GM21825 (cell line): ENCODE results near the gene DNAJC17.

ENCODE experiments used
- ATAC-seq: cut with Tn5 transposase; IDR thresholded peaks from one replicate; pipeline ENCODE4 v1.9.1; 2021; ENCODE audit warnings: mild to moderate bottlenecking, moderate library complexity; ENCODE audit not compliant: unreplicated experiment

The DNAJC17 gene

GRCh38 chr15:40831861-40832260 lies 24.6 kb upstream of the DNAJC17 start:
- no peak for ATAC-seq

- ATAC-seq: no peak
Observed at GRCh38 chr15:40830884-40831283, 23.6 kb upstream of the DNAJC17 start.

GRCh38 chr15:40829115-40829514 lies 21.8 kb upstream of the DNAJC17 start:
- no peak for ATAC-seq

- no peak for ATAC-seq
Observed at GRCh38 chr15:40828447-40829036, 21.3 kb upstream of the DNAJC17 start, which contains the start of gene PPP1R14D. TSS of gene PPP1R14D (minus strand) at chr15:40828708. CDS start at chr15:40828641, 67 bp downstream.

GRCh38 chr15:40826423-40827075 lies 19.3 kb upstream of the DNAJC17 start:
- no peak for ATAC-seq

- ATAC-seq: no peak
Observed at GRCh38 chr15:40825661-40826422, 18.6 kb upstream of the DNAJC17 start.

GRCh38 chr15:40823572-40824343 lies 16.5 kb upstream of the DNAJC17 start:
- ATAC-seq: no peak

GRCh38 chr15:40821195-40821594 lies 13.9 kb upstream of the DNAJC17 start:
- ATAC-seq: no peak

- ATAC-seq: no peak
Observed at GRCh38 chr15:40819048-40819447, 11.8 kb upstream of the DNAJC17 start.

GRCh38 chr15:40815042-40815698 lies 7.9 kb upstream of the DNAJC17 start:
- no peak for ATAC-seq

- ATAC-seq: no peak
Observed at GRCh38 chr15:40812721-40813425, 5.6 kb upstream of the DNAJC17 start.

GRCh38 chr15:40808861-40809450 lies 1.7 kb upstream of the DNAJC17 start:
- ATAC-seq: no peak

GRCh38 chr15:40807888-40808461 lies 702 bp upstream of the DNAJC17 start:
- ATAC-seq: no peak

- no peak for ATAC-seq
Observed at GRCh38 chr15:40806672-40807027, 623 bp downstream of the DNAJC17 start.

- ATAC-seq: no peak
Observed at GRCh38 chr15:40803688-40804087, 3.6 kb downstream of the DNAJC17 start.

- no peak for ATAC-seq
Observed at GRCh38 chr15:40803076-40803475, 4.2 kb downstream of the DNAJC17 start.

- ATAC-seq: no peak
Observed at GRCh38 chr15:40799523-40799922, 7.8 kb downstream of the DNAJC17 start.

GRCh38 chr15:40796512-40796911 lies 10.8 kb downstream of the DNAJC17 start:
- no peak for ATAC-seq

- ATAC-seq: no peak
Observed at GRCh38 chr15:40796041-40796440, 11.2 kb downstream of the DNAJC17 start.
